Measurements from ENCODE around the gene SPON1. TPM values are rescaled to one million over a fixed set of nuclear protein-coding genes. Genes with fewer than 3 reads are reported as not detected.

SPON1 gene
- polyA plus RNA-seq (2011; rRNA removed), result not detected in 2 replicates
- not detected in 2 replicates for polyA plus RNA-seq (2012; cell fraction: cytosol; rRNA removed)
- polyA plus RNA-seq (2012; cell fraction: nucleus; rRNA removed), result not detected in 2 replicates
- 0.07 TPM in 1 of 3 replicates, not detected in the others for polyA plus RNA-seq (2017; fragmentation: RNase III; extraction: RNeasy Plus Mini Kit Qiagen cat#74134 plus additional on column Dnase treatment)
- polyA minus RNA-seq (2011; rRNA and poly(A)+ RNA removed), result not detected in 2 replicates

DNA sequence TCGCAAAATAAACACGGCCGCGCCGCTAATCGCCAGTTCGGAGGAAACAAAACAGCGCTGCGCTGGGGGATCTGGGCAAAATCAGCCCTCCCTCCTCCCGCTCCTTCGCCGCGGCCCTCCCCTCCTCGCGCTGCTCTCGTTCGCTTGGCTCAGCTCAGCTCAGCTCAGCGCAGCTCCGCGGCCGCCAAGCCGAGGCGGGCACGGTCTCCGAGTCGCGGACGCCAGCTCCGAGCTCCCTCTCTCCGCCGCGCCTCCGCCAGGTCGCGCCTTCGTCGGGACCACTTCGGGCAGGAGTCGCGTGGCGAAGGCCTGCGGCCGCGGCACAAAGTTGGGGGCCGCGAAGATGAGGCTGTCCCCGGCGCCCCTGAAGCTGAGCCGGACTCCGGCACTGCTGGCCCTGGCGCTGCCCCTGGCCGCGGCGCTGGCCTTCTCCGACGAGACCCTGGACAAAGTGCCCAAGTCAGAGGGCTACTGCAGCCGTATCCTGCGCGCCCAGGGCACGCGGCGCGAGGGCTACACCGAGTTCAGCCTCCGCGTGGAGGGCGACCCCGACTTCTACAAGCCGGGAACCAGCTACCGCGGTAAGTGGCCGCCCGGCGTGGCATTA lies at the start of gene SPON1:
TSS of gene SPON1 (plus strand) at position 162 of the 607 bp plus-strand sequence. CDS start at position 344, 182 bp downstream.
- CTCF ChIA-PET, result interaction anchor here (1.0 to 2.5 kb wide), 4 partner anchors 8 to 186 kb away, joined by 3 to 10 read pairs (median 6); no protein-coding TSS in a partner anchor

DNA sequence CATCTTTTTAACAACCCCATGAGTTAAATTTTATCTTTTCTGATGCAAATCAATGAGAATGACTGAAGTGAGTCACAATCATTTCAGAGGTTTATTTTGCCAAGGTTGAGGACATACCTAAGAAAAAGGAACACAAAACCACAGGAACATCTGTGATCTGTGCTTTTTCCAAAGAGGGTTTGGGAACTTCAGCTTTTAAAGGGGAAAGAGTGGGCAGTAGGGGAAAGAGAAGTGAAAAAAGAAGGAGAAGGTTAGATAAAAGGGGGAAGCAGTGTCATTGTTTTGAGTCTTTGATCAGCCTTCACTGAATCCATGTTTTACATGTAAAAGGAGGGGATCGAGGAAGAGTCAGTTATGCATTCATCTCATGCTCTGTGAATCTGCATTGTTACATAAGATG lies 45.3 kb upstream of the SPON1 start:
- Histone ChIP-seq H3K27ac (no peak overlapping the region), H3K4me2 (no peak overlapping the region), H3K9me3 (no peaks in the 10 kb centered on the region), H3K4me1 (no peaks in the 10 kb centered on the region), H3K4me3 (no peak overlapping the region)
- DNase-seq (ENCODE audit: low read depth in 1 of 2, low spot score in 1 of 2) (no peak), ATAC-seq (no peak), FAIRE-seq (no peak)
- ChIA-PET POLR2A (no interaction called here), CTCF (no interaction called here)
- 3% methylated on average over 1 of the region's 1 CpG for WGBS (ENCODE audit: missing lambda C conversion rate)
- TF ChIP-seq GATA3 (IDR thresholded peaks at IDR 0.05; ENCODE audit: borderline replicate concordance) (no peak), NFE2L2 (conservative IDR thresholded peaks at IDR 0.05; ENCODE audit: low read length) (no peak), ZC3H11A (IDR thresholded peaks at IDR 0.05) (no peak), ZSCAN20 (CRISPR knock-in tag; IDR thresholded peaks at IDR 0.05) (no peak), ZFP36 (IDR thresholded peaks at IDR 0.05; ENCODE audit: borderline replicate concordance, partially characterized antibody) (no peak)
- TF ChIP-seq, protein P1, sequence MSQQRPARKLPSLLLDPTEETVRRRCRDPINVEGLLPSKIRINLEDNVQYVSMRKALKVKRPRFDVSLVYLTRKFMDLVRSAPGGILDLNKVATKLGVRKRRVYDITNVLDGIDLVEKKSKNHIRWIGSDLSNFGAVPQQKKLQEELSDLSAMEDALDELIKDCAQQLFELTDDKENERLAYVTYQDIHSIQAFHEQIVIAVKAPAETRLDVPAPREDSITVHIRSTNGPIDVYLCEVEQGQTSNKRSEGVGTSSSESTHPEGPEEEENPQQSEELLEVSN (IDR thresholded peaks at IDR 0.05; ENCODE audit: borderline replicate concordance, low read depth), result no peak

More for the DNA sequence above, at the start of gene SPON1:
- ATAC-seq (no peak), FAIRE-seq (no peak), DNase-seq (ENCODE audit: low read depth in 1 of 2, low spot score in 1 of 2) (no peak)
- TF ChIP-seq, protein P2, sequence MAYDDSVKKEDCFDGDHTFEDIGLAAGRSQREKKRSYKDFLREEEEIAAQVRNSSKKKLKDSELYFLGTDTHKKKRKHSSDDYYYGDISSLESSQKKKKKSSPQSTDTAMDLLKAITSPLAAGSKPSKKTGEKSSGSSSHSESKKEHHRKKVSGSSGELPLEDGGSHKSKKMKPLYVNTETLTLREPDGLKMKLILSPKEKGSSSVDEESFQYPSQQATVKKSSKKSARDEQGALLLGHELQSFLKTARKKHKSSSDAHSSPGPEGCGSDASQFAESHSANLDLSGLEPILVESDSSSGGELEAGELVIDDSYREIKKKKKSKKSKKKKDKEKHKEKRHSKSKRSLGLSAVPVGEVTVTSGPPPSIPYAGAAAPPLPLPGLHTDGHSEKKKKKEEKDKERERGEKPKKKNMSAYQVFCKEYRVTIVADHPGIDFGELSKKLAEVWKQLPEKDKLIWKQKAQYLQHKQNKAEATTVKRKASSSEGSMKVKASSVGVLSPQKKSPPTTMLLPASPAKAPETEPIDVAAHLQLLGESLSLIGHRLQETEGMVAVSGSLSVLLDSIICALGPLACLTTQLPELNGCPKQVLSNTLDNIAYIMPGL (CRISPR knock-in tag; IDR thresholded peaks at IDR 0.05; ENCODE audit: borderline replicate concordance), result no peak
- TF ChIP-seq KDM1A (IDR thresholded peaks at IDR 0.05; ENCODE audit: low read depth) (no peak), TP53 (CRISPR knock-in tag; IDR thresholded peaks at IDR 0.05) (no peak), EHMT2 (IDR thresholded peaks at IDR 0.05; ENCODE audit: low read depth) (no peak), FOSB (CRISPR knock-in tag; IDR thresholded peaks at IDR 0.05) (no peak), HOXB5 (CRISPR knock-in tag; IDR thresholded peaks at IDR 0.05) (no peak), NFE2L2 (conservative IDR thresholded peaks at IDR 0.05; ENCODE audit: low read length) (no peak), EHF (CRISPR knock-in tag; IDR thresholded peaks at IDR 0.05) (no peak), RCOR1 (IDR thresholded peaks at IDR 0.05; ENCODE audit: low read depth, low read length) (no peak), CHD2 (IDR thresholded peaks at IDR 0.05; ENCODE audit: low read length, partially characterized antibody) (no peak), HOXB13 (CRISPR knock-in tag; IDR thresholded peaks at IDR 0.05; ENCODE audit: low read depth) (no peak), CEBPB (IDR thresholded peaks at IDR 0.05) (no peak), ZFP36 (IDR thresholded peaks at IDR 0.05; ENCODE audit: borderline replicate concordance, partially characterized antibody) (no peak), JUN (IDR thresholded peaks at IDR 0.05) (no peak), JUNB (IDR thresholded peaks at IDR 0.05) (no peak)
- TF ChIP-seq, protein P3, sequence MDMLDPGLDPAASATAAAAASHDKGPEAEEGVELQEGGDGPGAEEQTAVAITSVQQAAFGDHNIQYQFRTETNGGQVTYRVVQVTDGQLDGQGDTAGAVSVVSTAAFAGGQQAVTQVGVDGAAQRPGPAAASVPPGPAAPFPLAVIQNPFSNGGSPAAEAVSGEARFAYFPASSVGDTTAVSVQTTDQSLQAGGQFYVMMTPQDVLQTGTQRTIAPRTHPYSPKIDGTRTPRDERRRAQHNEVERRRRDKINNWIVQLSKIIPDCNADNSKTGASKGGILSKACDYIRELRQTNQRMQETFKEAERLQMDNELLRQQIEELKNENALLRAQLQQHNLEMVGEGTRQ (IDR thresholded peaks at IDR 0.05), result no peak
- TF ChIP-seq, protein P4, sequence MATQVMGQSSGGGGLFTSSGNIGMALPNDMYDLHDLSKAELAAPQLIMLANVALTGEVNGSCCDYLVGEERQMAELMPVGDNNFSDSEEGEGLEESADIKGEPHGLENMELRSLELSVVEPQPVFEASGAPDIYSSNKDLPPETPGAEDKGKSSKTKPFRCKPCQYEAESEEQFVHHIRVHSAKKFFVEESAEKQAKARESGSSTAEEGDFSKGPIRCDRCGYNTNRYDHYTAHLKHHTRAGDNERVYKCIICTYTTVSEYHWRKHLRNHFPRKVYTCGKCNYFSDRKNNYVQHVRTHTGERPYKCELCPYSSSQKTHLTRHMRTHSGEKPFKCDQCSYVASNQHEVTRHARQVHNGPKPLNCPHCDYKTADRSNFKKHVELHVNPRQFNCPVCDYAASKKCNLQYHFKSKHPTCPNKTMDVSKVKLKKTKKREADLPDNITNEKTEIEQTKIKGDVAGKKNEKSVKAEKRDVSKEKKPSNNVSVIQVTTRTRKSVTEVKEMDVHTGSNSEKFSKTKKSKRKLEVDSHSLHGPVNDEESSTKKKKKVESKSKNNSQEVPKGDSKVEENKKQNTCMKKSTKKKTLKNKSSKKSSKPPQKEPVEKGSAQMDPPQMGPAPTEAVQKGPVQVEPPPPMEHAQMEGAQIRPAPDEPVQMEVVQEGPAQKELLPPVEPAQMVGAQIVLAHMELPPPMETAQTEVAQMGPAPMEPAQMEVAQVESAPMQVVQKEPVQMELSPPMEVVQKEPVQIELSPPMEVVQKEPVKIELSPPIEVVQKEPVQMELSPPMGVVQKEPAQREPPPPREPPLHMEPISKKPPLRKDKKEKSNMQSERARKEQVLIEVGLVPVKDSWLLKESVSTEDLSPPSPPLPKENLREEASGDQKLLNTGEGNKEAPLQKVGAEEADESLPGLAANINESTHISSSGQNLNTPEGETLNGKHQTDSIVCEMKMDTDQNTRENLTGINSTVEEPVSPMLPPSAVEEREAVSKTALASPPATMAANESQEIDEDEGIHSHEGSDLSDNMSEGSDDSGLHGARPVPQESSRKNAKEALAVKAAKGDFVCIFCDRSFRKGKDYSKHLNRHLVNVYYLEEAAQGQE (IDR thresholded peaks at IDR 0.05), result no peak
- TF ChIP-seq, protein P5, sequence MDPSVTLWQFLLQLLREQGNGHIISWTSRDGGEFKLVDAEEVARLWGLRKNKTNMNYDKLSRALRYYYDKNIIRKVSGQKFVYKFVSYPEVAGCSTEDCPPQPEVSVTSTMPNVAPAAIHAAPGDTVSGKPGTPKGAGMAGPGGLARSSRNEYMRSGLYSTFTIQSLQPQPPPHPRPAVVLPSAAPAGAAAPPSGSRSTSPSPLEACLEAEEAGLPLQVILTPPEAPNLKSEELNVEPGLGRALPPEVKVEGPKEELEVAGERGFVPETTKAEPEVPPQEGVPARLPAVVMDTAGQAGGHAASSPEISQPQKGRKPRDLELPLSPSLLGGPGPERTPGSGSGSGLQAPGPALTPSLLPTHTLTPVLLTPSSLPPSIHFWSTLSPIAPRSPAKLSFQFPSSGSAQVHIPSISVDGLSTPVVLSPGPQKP (IDR thresholded peaks at IDR 0.05; ENCODE audit: low read depth, low read length), result no peak
- H3K4me3 ChIP-seq, result no peak within 1 kb of the TSS
- WGBS (ENCODE audit: missing lambda C conversion rate), result 91% methylated on average over 53 of the region's 74 CpGs
- no peaks in the 10 kb centered on the region for H3K9me3 ChIP-seq
- H3K4me2 ChIP-seq, result no peak within 1 kb of the TSS
- POLR2A ChIA-PET, result no interaction called here
- H3K27ac ChIP-seq, result no peak within 1 kb of the TSS
- peaks cover 6% of the 10 kb centered on the region; the same call in 1 of the 3 replicates for H3K4me1 ChIP-seq

All from A549 (cell line).